Measurements from ENCODE around the gene PLXNB3. TPM values are rescaled to one million over a fixed set of nuclear protein-coding genes. Genes with fewer than 3 reads are reported as not detected.

Gene PLXNB3
- total RNA-seq, 1 donor from 2014 or later, result 0.98 TPM

DNA sequence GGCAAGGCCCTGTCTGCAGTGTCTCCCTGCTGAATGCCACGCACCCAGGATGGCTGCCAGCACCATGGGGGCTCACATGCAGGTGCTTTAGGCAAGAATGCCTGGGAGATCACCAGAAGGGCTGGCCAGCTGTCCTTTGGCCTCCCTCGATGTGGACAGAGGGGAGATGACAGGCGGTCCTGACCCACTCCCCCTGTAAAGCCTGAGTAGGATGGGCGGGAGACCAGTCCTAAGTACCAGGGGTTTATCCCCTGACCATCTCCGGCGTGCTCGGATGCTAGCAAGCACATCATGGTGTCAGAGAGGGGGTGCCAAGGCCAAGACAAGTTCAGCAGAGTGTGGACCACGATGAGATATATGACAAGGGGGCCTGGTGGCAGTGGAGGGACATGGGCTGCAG lies 61.0 kb downstream of the PLXNB3 start:
- Mint-ChIP-seq H3K4me1 (ENCODE audit: low read depth) (no peaks in the 10 kb centered on the region), H3K36me3 (ENCODE audit: insufficient read depth) (no peaks in the 10 kb centered on the region), H3K27ac (no peak overlapping the region), H3K4me3 (ENCODE audit: low read depth) (no peak overlapping the region), H3K27me3 (peaks cover 43% of the 10 kb centered on the region), H3K9me3 (ENCODE audit: low read depth) (peaks cover 3% of the 10 kb centered on the region)
- no peak for DNase-seq (ENCODE audit: low spot score, unreplicated experiment)
- TF ChIP-seq, protein P1, sequence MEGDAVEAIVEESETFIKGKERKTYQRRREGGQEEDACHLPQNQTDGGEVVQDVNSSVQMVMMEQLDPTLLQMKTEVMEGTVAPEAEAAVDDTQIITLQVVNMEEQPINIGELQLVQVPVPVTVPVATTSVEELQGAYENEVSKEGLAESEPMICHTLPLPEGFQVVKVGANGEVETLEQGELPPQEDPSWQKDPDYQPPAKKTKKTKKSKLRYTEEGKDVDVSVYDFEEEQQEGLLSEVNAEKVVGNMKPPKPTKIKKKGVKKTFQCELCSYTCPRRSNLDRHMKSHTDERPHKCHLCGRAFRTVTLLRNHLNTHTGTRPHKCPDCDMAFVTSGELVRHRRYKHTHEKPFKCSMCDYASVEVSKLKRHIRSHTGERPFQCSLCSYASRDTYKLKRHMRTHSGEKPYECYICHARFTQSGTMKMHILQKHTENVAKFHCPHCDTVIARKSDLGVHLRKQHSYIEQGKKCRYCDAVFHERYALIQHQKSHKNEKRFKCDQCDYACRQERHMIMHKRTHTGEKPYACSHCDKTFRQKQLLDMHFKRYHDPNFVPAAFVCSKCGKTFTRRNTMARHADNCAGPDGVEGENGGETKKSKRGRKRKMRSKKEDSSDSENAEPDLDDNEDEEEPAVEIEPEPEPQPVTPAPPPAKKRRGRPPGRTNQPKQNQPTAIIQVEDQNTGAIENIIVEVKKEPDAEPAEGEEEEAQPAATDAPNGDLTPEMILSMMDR (IDR thresholded peaks at IDR 0.05; ENCODE audit: unreplicated experiment), result no peak

Other genes with a start within 250 kb of the PLXNB3 start
- 0.11 and 0.60 TPM in 2 replicates for gene ATP2B3, start 246.6 kb upstream of the PLXNB3 start, total RNA-seq
- 19.1 and 19.2 TPM in 2 replicates for gene CCNQ, start 165.1 kb upstream of the PLXNB3 start, total RNA-seq
- gene DUSP9, start 117.0 kb upstream of the PLXNB3 start, total RNA-seq, result 35.7 and 36.5 TPM in 2 replicates
- gene PNCK, start 90.4 kb upstream of the PLXNB3 start, total RNA-seq, result 5.4 and 6.1 TPM in 2 replicates
- 52.2 and 55.7 TPM in 2 replicates for gene SLC6A8, start 76.3 kb upstream of the PLXNB3 start, total RNA-seq
- 142 and 149 TPM in 2 replicates for gene BCAP31, start 39.9 kb upstream of the PLXNB3 start, total RNA-seq
- 15.2 and 15.3 TPM in 2 replicates for gene ABCD1, start 39.4 kb upstream of the PLXNB3 start, total RNA-seq
- gene SRPK3, start 16.8 kb downstream of the PLXNB3 start, total RNA-seq, result not detected in 2 replicates
- gene IDH3G, start 30.1 kb downstream of the PLXNB3 start, total RNA-seq, result 41.5 and 49.5 TPM in 2 replicates
- 243 and 248 TPM in 2 replicates for gene SSR4, start 30.4 kb downstream of the PLXNB3 start, total RNA-seq
- 4.5 and 4.8 TPM in 2 replicates for gene PDZD4, start 66.3 kb downstream of the PLXNB3 start, total RNA-seq
- 1.4 and 2.4 TPM in 2 replicates for gene L1CAM, start 121.9 kb downstream of the PLXNB3 start, total RNA-seq
- gene AVPR2, start 140.4 kb downstream of the PLXNB3 start, total RNA-seq, result not detected in 2 replicates
- 16.4 and 16.7 TPM in 2 replicates for gene ARHGAP4, start 162.0 kb downstream of the PLXNB3 start, total RNA-seq
- gene NAA10, start 170.8 kb downstream of the PLXNB3 start, total RNA-seq, result 85.3 and 86.3 TPM in 2 replicates
- gene RENBP, start 180.4 kb downstream of the PLXNB3 start, total RNA-seq, result 2.5 and 3.3 TPM in 2 replicates
- gene HCFC1, start 207.6 kb downstream of the PLXNB3 start, total RNA-seq, result 105 and 121 TPM in 2 replicates
- gene TMEM187, start 208.5 kb downstream of the PLXNB3 start, total RNA-seq, result 10.2 and 11.7 TPM in 2 replicates